Dermis microvascular lymphatic vessel endothelial cell (primary cell): Measurements from ENCODE around the gene SRRD. TPM values are rescaled to one million over a fixed set of nuclear protein-coding genes. Genes with fewer than 3 reads are reported as not detected.

Experiments
- DNase-seq, 2 donors: peaks; one replicate each; pipeline versions ENCODE4 v3.0.0 to v3.0.0-alpha.2; 2010; ENCODE audit warnings: low read depth in 2 of 2
- total RNA-seq: library from RNA; depleted of rRNA; stranded (reverse); fragments of >200 nt; gene quantifications from 2 replicates; pipeline ENCODE4 v1.2.1, GENCODE V29; 2014

SRRD gene
- total RNA-seq, 1 donor from 2014 or later: 9.2 TPM

GRCh38 chr22:26481694-26482093 lies 2.0 kb upstream of the SRRD start:
- DNase-seq: no peak

- no peak for DNase-seq
Measured at GRCh38 chr22:26482161-26482560, 1.5 kb upstream of the SRRD start.

DNA sequence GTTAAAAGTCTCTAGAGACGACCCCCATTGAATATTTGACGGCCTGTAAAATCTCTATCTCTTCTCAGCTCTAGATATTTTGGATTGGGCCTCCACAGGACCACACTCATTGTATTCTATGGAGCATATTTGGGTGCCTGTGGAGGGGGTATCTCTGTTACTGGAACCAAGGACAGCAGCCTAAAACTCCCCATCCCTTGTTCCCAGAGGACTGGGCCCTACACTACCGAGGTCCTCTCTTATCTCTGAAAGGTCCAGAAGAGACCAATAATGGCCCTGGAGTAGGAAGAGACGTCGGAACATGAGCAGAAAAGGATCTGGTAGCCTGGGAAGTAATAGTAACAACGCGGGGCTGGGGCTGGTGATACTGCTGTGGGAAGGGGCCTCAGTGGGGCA lies 636 bp upstream of the SRRD start:
- no peak for DNase-seq

GRCh38 chr22:26484360-26484706 lies 656 bp downstream of the SRRD start:
- DNase-seq: peak; percentile 17 to 67

DNA sequence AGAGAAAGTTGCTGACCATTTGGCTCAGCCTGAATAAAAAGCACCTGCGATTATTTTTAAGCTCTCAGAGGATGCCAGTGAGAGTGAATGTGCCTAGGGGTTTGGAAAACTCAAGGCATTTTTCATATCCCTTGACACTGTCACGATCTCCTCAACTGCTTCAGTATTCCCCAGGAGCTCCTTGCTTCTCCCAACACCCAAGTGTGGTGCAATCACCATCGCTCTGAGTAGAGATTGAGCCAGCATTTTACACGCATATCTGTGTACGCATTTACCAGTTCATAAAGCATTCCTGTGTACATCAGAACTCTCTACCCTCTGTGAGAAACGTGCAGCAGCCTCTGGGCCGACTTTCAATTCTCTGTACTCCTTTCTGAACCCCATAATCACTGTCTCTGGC lies 1.3 kb downstream of the SRRD start:
- no peak for DNase-seq

GRCh38 chr22:26485806-26486390 lies 2.2 kb downstream of the SRRD start:
- no peak for DNase-seq

DNA sequence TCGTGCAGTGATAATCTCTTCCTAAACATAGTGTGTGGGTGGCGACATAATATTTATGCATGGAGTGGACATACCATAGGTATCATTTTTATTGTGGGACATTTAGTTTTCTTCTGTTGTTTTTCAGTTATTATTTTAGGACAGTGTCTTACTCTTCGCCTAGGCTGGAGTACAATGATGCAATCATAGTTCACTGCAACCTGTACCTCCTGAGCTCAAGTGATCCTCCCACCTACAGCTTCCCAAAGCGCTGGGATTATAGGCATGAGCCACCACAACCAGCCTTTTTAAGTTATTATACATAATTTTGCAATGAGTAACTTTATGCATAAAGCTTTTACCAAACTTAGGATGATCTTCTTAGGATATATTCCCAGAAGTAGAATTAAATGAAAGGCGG lies 2.7 kb downstream of the SRRD start:
- DNase-seq: no peak

DNA sequence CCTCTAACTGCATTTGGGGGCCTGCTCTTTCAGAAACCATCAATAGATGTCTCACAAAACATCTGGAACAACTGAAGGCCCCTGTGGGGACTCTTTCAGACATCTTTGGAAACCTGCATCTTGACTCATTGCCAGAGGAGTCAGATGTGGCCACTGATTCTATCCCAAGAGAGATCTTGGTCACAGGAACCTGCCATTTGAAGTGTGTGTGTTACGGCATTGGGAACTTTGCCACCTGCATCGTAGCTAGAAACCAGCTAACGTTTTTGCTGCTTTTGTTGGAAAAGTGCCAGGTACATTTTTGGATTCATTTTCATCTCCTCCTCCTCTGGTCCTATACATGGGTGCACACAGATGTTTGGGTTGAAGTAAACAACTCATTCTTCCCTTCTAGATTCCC lies 4.3 kb downstream of the SRRD start:
- DNase-seq: no peak

- DNase-seq: no peak
Measured at GRCh38 chr22:26489447-26490036, 5.9 kb downstream of the SRRD start.

GRCh38 chr22:26492220-26492619 lies 8.5 kb downstream of the SRRD start:
- DNase-seq: no peak

- DNase-seq: no peak
Measured at GRCh38 chr22:26494506-26494905, 10.8 kb downstream of the SRRD start.

- no peak for DNase-seq
Measured at GRCh38 chr22:26496456-26496855, 12.8 kb downstream of the SRRD start.

DNA sequence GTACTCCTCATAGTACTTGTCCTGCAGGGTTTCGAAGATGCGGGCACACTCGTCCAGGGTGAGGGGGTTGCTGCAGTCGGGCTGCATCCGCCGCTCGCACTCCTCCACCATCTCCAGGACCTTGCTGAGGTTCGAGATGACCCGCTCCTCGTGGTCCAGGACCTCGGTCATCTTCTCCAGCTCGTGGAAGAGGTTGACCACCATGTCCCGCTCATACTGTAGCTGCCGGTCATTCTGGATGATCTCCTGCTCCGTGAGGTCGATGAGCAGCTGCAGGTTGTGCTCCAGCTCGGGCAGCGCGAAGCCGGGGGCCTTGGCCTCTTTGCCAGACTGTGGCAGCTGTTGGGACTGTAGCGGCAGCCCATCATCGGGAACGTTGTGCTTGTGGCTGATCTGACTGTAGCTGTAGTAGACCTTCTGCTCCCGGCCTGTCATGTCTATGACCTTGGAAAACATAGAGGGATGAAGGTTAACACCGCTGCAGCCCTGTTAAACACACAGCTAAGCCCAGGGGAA lies 15.6 kb downstream of the SRRD start:
- DNase-seq: no peak

GRCh38 chr22:26501996-26502395 lies 18.3 kb downstream of the SRRD start:
- no peak for DNase-seq

GRCh38 chr22:26502688-26503561 lies 19.2 kb downstream of the SRRD start:
- peak; percentile 20 to 70 for DNase-seq

DNA sequence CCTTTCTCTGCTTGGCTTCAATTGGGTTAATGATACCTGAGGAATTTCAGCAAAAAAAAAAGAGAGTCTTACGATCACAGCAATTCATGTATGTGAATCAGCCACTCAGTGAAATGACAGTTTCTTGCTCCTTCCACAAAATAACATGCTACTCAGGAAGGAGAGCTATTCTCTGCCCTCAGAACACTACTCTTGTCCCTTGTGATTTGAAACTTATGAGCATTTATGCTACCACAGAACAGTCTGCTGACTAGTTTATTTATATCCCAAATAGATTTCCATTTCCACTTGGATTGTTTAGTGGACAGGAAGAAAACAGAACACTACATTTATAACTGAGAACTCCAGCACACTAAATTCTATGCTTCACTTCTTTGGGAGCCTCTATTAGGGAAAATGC lies 20.1 kb downstream of the SRRD start:
- DNase-seq: no peak

DNA sequence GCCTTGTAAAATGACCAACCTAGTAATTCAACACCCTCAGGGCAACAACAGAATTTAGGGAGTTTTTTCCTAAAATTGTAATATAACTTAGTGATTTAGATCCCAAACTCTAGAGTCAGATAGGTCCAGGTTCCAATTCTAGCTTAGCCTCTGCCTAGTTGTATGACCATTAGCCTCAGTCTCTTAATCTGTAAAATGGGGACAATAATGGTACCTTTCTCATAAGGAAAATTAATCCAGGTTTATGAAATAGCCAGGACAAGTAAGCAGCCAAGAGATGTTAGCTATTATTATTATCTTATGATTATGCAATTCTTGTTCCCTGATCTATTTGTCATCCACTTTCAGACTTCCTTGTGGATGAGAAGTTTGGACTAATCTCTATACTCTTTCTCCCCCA lies 24.5 kb downstream of the SRRD start:
- no peak for DNase-seq

- DNase-seq: peak; percentile 84 to 96
Measured at GRCh38 chr22:26512149-26512793, 28.6 kb downstream of the SRRD start, which contains the start of gene TFIP11. TSS of gene TFIP11 (minus strand) at chr22:26512473. CDS start at chr22:26510272, 2,201 bp downstream.

DNA sequence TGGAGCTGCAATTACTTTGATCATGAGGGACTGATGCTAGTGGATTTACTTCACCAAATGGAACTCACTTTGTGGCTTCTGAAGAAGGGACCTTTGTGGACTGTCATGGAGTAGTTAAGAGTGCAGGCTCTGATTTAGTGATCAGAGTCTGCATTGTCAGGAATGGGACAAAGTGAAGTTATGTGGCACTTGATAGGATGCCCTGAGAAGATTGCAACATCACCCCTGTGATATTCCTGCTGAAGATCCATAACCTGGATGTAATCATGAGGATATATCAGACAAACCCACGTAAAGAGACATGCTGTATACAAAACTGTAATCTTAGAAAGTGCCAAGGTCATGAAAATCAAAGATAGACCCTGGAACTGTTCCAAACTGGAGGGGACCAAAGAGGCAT lies 30.2 kb downstream of the SRRD start:
- DNase-seq: no peak

GRCh38 chr22:26514419-26515161 lies 30.9 kb downstream of the SRRD start:
- no peak for DNase-seq

- no peak for DNase-seq
Measured at GRCh38 chr22:26515931-26516330, 32.3 kb downstream of the SRRD start.
